ENCODE results near the gene UBAC2. TPM values are rescaled to one million over a fixed set of nuclear protein-coding genes. Genes with fewer than 3 reads are reported as not detected.
"Not testable (repeated sequence)": the region's sequence is repeated elsewhere in the genome, so short reads cannot be mapped to it uniquely, and the experiment has no call there.

Gene UBAC2
- total RNA-seq, 1 donor, result 45.3 TPM

GRCh38 chr13:99408703-99409000 lies 208.0 kb downstream of the UBAC2 start:
- TF ChIP-seq CTCF (IDR thresholded peaks at IDR 0.05; ENCODE audit: insufficient read depth, low read depth, low read length), result no peak
- no peak for DNase-seq (ENCODE audit: low read depth)
- H3K4me3 ChIP-seq (ENCODE audit: low read depth, low read length), result no peak overlapping the region

- DNase-seq (ENCODE audit: low read depth); H3K4me3 ChIP-seq (ENCODE audit: low read depth, low read length): not testable (repeated sequence)
These were observed 208.9 kb downstream of the UBAC2 start for GRCh38 chr13:99409461-99410083.

- not testable (repeated sequence) for DNase-seq (ENCODE audit: low read depth)
These were observed 210.2 kb downstream of the UBAC2 start for GRCh38 chr13:99410646-99411475.

GRCh38 chr13:99412856-99413255 lies 212.2 kb downstream of the UBAC2 start:
- no peak for DNase-seq (ENCODE audit: low read depth)
- H3K4me3 ChIP-seq (ENCODE audit: low read depth, low read length), result no peak overlapping the region
- TF ChIP-seq CTCF (IDR thresholded peaks at IDR 0.05; ENCODE audit: insufficient read depth, low read depth, low read length), result no peak

More at GRCh38 chr13:99410646-99411475, 210.2 kb downstream of the UBAC2 start:
- not testable (repeated sequence) for H3K4me3 ChIP-seq (ENCODE audit: low read depth, low read length)

GRCh38 chr13:99414048-99414995 lies 213.7 kb downstream of the UBAC2 start:
- peak; percentile 11 for DNase-seq (ENCODE audit: low read depth)
- no peak for TF ChIP-seq CTCF (IDR thresholded peaks at IDR 0.05; ENCODE audit: insufficient read depth, low read depth, low read length)
- no peak overlapping the region for H3K4me3 ChIP-seq (ENCODE audit: low read depth, low read length)

GRCh38 chr13:99415014-99415650 lies 214.5 kb downstream of the UBAC2 start:
- DNase-seq (ENCODE audit: low read depth), result no peak
- no peak overlapping the region for H3K4me3 ChIP-seq (ENCODE audit: low read depth, low read length)
- TF ChIP-seq CTCF (IDR thresholded peaks at IDR 0.05; ENCODE audit: insufficient read depth, low read depth, low read length), result no peak

- no peak overlapping the region for H3K4me3 ChIP-seq (ENCODE audit: low read depth, low read length)
- no peak for TF ChIP-seq CTCF (IDR thresholded peaks at IDR 0.05; ENCODE audit: insufficient read depth, low read depth, low read length)
- DNase-seq (ENCODE audit: low read depth), result no peak
These were observed 215.2 kb downstream of the UBAC2 start for GRCh38 chr13:99415851-99416331.

Measured in fibroblast of villous mesenchyme (primary cell).